NCI-H1092 (cell line): ENCODE measurements around the gene ARPC1B.

Experiments used
- DNase-seq: peaks from one replicate; lab custom pipeline; 2025; lab: John Stamatoyannopoulos, UW

ARPC1B gene

DNA sequence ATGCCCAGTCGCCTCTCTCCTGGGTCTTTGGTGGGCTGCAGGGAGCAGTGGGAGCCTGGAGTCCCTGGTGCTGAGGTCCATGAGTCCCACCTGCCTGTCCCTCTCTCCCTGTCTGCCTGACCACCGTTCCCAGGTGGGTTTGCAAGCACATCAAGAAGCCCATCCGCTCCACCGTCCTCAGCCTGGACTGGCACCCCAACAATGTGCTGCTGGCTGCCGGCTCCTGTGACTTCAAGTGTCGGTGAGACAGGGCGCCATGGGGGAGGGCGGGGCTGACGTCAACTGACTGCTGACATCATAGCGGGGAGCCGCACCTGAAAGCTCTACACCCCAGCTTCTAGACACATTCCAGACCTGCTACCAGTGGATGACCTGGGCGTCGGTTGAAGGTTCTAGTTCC lies 15.2 kb downstream of the ARPC1B start:
- no peak for DNase-seq

GRCh38 chr7:99390941-99391602 lies 16.5 kb downstream of the ARPC1B start:
- DNase-seq = no peak

DNA sequence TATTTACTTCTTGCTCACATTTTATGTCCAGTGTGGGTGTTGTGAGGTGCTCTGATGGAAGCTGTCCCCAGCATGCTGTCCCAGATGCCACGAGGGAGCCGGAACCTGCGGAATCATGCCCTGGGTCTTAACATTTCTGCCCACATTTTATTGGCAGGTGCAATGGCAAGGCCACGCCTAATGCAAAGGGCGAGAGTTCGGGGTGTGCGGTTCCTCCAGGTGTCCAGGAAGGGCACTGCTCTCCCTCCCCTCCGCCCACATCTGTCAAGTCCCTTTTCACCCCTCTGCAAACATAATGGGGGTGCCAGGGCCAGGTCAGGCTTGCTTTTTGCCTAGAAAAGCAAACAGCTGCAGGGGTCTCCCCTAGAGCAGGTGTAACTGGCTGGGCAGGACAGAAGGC lies 17.5 kb downstream of the ARPC1B start:
- DNase-seq = no peak

- DNase-seq = peak; percentile 84
Measured at GRCh38 chr7:99392659-99393354, 18.3 kb downstream of the ARPC1B start.

- peak; percentile 84 for DNase-seq
Measured at GRCh38 chr7:99393355-99394187, 19.0 kb downstream of the ARPC1B start.

GRCh38 chr7:99394188-99394502 lies 19.6 kb downstream of the ARPC1B start:
- no peak for DNase-seq

DNA sequence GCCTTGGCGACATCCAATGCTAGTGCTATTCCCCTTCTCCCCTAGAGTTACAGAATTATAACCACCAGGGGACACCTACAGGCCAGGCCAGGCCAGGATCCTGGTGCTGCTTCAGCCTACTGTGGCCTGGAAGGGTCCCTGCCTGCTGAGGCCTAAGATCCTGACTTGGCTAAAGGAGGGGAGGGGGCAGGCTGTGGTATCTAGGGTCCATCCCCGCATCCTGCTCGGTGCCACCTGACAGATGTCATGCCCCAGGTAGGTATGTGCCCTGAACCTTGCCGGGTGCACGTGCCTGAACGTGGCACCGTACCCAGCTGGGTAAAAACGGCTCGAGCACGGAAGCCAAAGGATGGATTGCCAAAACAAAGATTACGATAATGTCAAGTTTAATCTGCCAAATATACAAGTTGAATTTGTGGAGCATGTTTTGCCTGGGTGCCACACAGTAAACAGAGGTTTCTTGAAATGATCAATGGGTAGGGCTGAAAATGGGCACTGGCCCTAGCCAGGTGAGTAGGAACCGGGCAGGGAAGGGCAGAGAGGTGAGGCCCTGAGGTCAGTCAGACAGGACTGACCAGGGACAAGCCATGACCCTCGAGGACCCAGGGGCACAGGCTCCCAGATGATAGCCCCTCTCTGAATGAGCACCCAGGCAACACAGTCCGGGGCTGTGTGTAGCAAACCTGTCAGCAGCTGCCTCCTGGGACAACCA lies 21.2 kb downstream of the ARPC1B start:
- no peak for DNase-seq

DNA sequence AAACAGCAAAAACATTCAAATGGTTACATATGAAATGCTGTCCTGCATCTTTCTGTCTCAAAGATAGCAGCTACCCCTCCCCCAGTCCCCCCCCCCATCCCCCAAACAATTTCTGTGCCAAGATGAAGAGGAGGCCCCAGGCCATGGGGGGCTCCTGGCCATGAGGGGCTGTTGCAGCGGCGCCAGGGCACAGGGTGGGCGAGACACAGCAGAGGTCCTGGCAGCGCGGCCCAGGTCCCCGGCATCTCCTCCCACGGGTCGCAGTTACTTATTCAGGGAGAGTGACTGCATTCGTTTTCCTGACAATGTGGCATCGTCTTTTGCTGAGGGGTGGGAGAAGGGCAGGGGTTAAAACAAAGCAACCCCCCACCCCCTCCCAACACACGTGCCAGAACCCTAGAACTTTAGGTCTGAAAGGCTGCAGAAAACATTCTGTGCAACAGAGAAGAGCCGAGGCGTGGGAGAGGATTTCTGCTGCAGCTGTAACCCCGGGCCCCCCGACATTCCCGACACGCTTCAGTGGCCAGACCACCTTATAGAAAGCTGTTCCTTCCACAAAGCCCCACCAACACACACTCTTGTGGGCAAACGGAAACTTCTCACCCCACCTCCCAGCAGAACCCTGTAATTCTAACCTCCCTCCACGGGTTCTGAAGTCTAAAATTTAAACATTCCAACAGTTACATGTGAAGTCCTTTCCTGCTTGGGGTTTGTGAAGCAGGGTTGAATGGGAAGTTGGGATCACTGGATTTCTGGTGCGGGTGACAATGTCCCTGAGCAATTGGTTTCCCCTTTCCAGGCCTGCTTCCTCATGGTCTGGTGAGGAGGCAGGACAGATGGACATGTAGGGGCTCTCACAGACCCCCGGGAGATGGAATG lies 22.1 kb downstream of the ARPC1B start:
- no peak for DNase-seq

- no peak for DNase-seq
Measured at GRCh38 chr7:99397297-99397983, 22.9 kb downstream of the ARPC1B start.

DNA sequence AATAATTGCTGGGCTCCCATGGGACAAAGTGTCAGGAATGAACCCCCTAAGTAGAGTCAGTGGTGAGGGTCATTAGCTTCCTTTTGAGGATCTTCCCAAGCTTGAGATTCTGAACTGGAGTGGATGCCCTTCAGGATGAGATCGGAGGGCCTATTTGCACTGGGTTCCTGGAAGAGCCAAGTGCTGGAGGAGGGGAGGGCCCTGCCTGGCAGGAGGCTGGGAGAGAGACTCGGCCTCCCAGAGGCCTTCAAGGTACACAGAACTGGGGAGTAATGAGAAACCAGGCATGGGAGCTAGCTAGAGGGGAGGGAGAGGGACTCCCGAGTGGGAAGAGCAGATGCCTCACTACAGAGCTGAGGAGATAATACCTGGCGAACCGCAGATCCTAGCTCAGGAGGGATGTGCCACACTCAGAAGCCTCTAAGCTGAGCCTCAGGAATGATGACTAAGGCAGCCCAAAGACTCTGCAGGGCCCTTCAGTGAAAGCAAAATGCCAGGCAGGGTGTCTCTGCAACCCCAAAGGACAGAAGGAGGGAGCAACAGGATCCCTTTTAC lies 24.4 kb downstream of the ARPC1B start:
- DNase-seq = no peak

DNA sequence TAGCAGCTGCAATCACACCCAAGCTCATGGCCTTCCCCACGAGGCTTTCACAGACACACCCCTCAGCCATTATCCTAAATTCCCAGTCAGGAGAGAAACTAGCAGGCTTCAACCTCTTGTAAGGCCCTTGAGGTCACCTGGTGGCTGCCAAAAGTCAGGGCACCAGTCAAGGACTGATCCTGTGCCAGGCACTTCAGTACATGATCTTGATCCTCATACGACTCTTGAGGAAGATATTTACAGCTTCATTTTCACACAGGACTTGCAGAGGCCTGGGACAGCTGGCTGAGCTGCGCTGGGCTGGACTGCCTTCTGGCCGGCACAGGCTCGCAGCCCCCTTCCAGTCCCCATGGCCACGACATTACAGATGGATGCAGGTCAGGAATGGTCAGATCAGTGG lies 25.1 kb downstream of the ARPC1B start:
- no peak for DNase-seq

DNA sequence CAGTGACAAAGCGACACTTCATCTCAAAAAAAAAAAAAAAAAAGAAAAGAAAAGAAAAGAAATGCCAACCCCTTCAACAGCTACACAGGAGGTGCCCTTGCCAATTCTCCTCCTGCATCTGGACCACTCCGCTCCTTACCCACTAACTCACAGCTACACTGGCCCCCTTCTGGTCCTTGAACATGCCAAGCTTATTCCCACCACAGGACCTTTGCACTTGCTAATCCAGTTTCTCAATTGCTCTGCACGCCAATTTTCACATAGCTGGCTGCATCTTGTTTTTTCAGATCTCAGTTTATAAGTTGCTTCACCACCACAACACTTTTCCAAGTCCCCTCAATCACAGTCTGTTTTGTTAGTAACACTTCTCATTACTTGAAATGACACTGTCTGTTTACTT lies 28.3 kb downstream of the ARPC1B start:
- DNase-seq = no peak

- no peak for DNase-seq
Measured at GRCh38 chr7:99403764-99404163, 29.2 kb downstream of the ARPC1B start.

- no peak for DNase-seq
Measured at GRCh38 chr7:99404235-99404976, 29.9 kb downstream of the ARPC1B start.

GRCh38 chr7:99404977-99405320 lies 30.4 kb downstream of the ARPC1B start:
- no peak for DNase-seq

GRCh38 chr7:99406557-99406956 lies 32.0 kb downstream of the ARPC1B start:
- DNase-seq = no peak

- no peak for DNase-seq
Measured at GRCh38 chr7:99407872-99408378, 33.4 kb downstream of the ARPC1B start.

GRCh38 chr7:99408379-99409191 lies 34.1 kb downstream of the ARPC1B start, which contains the start of the genes BUD31 and PDAP1:
Gene BUD31 (plus strand): TSS chr7:99408969. CDS start chr7:99411093, 2,124 bp downstream.
Gene PDAP1 (minus strand): TSS chr7:99408597. CDS start chr7:99408548, 49 bp downstream.
- DNase-seq = peak; percentile 97

GRCh38 chr7:99409192-99409572 lies 34.7 kb downstream of the ARPC1B start:
- DNase-seq = no peak
